Stimulated activated CD4-positive, alpha-beta T cell treated with anti-CD3 and anti-CD28 coated beads, TNF-alpha, amount 100 ng/mL, for 4 hours (primary cell): Measurements from ENCODE around the gene TPCN2.

Source experiments
- DNase-seq, 3 experiments: peaks; one replicate each; pipeline ENCODE4 v3.0.0-alpha.2; 2020; ENCODE audit warnings: low read depth in 3 of 3

TPCN2 gene

GRCh38 chr11:69094915-69095290, 46.2 kb downstream of the TPCN2 start:
- DNase-seq: no peak

DNA sequence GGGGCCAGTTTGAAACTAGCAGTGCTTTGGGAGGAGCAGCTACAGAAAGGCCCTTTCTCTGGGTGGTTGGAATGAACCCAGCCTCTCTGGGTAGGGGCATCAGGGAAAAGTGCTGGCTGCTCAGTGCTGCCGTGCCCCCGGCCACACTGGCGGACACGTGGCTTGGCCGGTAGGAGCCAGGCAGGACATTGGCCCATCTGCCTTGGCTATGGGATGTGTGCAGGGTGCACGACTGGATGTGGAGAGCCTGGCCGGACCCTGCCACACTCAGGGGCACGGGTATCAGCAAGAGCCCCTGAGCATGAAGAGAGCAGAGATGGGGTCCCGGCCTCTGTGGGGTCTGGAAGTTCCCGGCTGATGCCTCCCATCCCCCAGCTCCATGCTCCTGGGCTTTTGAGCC, 46.6 kb downstream of the TPCN2 start:
- no peak for DNase-seq

- no peak for DNase-seq
Measured at GRCh38 chr11:69096473-69096872, 47.7 kb downstream of the TPCN2 start.

- no peak for DNase-seq
Measured at GRCh38 chr11:69097263-69097662, 48.5 kb downstream of the TPCN2 start.

- DNase-seq: no peak
Measured at GRCh38 chr11:69099180-69099579, 50.4 kb downstream of the TPCN2 start.

DNA sequence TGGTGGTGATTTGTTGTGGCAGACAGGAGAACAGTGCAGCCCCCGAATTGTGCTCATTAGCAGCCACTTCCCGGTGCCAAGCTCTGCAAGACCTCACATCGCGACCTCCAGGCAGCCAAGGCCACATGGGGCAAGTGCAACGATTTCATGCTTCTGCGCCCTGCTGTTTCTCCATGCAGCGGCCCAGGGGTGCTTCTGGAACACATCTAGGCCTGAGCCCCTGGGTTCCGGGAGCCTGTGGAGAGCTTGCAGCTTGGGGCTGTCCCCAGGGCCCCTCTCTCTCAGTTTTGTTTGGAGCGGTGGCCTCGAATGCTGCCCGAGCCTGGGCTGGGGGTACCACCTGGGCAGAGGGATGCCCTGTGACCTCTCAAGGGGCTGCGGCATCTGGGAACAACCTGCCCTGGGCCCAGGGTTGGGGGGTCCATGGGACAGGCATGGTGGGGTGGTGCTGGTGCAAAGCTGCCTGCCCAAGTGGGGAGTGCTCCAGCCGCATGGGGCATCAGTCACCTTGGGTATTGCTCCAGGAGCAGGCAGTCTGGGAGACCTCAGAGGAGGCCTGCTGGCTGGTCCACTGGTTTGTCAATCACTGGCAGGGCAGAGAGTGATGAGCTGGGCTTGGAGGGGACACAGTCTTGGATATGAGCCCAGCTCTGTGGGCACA, 51.9 kb downstream of the TPCN2 start:
- DNase-seq: no peak

- DNase-seq: peak; percentile 63 to 67 (median 67)
Measured at GRCh38 chr11:69101115-69101791, 52.5 kb downstream of the TPCN2 start.

DNA sequence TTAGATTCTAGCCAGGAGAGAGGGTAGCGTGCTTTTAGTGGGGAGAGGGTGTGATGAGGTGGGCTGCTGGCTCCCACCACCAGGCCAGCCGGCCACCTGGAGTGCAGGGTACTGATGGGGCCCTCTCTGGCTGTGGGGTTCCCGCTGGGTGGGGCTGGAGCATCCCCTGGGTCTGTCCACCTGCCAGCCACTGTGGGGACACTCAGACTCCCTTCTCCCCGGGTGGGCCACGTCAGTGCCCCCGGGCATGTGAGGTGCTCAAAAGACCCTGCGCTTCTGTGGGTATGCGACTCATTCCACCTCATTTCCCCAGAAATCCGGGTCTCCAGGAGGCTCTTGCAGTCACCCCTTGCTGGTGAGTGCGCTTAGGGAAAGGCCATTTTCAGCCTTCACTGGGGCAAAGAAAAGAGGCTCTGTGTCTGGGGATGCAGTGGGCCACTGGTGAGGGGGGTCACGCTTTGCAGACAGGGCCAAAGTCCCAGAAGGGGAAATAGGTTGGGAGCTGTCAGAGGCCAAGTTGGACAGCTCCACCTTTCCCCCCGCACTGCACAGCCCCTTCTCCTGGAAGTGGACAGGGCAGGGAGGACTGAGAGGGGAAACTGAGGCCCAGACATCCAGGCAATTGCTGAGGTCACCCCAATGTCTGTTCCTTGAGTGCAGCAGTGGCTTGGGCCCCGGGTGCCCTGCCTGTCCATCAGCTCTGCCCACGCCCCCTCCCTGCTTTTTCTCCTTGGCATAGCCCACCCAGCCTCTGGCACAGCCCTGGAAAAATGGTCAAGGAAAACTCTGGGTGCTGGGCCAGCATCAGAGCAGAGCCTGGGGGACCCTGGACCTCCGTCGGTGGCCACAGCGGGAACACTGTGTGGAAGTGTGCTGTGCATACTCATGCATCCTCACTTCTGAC, 53.3 kb downstream of the TPCN2 start:
- DNase-seq: no peak

DNA sequence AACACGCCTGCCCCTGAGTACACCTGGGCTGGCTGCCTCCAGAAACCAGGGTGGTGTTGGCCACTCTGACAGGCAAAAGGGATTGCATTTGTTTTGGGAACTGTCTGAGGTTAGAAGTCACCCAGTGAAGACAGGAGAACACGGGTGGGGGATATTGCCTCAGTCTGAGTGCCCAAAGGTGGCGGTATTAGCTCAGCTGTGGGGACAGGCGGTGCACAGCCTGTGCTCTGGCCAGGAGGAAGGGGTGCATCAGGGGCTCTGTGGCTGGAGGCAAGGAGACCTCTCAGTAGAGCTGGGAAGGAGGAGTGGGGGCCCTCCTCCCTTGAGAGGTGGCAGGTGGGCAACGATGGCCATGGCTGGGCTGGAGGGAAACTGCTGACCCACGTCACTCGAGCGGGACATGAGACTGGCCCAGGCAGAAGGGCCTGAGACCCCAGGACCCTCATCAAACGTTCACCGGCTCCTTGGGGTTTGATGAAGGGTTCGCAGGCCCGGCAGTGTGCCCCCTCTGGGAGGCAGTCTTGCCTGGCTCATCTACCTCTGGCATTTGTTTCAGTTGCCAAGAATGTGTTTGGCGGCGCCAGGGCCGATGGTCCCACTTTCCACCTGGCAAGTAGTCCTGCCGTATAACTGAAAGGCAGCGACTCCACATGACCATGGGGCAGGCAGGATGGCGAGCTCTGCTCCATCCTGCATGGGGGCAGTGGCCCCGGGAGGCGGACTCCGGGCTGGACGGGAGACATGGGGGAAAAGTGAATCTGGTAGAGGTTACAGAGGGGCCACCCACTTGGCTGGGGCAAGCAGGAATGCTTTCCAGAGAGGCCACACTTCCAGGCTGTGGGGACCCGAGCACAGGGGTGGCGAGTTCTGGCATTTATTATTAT, 54.2 kb downstream of the TPCN2 start:
- DNase-seq: no peak

DNA sequence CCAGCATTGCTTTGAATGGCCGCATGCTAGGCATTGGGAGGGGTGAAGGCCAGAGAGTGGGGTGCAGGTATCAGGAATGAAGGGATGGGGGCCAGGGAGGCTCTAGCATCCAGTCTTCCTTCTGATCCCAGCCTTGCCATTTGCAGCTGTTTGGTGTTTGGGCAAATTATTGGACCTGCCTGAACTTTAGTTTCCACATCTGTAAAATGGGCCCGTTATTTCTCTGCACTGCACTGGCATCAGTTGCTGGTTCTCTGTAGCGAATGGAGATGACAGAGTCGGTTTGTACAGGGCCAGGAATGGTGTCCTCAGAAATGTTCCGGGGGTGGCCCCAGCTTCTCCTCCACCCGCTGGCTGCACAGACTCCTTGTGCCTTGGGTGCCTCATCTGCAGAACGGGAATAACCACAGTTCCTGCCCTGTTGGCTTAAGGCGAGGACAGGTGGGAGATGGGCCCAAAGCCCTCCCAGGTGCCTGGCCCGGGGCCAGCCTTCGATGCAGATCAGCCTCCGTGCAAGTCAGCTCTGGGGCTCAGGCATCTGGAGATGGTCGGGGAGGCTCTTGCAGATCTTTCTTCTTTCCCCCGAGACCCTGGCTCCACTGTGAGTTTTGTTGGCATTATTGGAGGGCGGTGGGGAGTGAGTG, 55.6 kb downstream of the TPCN2 start:
- no peak for DNase-seq

DNA sequence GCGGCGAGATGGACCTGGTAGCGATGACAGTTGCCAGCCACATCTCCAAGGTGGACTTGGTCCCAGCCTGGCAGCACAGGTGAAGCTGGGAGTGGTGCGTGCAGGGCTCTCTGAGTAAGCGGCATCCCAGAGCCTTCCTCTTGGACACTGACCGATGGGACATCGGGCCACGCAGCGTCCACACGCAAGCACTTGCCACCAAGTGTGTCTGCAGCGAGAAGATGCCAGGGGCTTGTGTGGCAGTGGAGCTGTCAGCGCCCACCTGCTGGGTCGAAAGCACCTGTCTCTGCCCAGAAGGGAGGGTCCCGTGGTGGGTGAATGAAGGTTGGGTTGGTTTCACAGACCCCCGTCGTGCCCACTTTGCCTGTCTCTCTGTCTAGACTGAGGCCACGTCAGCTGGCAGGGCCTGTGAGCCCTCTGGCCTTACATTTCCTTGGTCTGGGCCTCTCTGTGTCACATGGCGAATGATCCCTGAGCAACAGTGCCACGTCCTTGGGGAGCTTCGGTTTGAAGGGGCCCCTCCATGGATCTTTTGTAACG, 56.2 kb downstream of the TPCN2 start:
- DNase-seq: no peak

DNA sequence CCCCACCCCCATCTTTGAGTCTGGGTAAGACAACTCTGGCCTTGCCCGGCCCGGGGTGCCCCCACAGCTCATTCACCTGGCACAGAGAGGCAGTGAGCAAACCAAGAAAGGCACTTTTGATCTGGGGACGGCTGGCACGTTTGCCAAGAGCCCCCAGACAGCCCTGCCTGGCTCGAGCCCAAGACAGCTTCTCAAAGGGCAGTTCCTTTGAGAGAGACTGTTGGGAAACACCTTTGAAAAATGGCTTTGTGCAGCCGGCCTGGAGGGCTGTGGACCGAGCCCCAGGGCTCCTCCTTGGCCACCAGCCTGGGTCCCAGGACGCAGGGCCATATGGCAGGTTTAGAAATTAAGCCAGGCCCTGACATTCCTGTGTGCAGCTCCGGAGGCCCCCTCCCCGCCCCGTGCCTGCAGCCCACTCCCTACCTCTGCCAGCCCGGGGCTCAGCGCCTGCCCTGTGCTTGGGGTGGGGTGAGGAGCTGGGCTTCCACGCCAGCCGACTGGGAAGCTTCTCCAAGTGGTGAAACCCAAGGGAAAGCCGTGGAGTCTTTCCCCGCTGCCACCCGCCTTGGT, 56.8 kb downstream of the TPCN2 start:
- DNase-seq: no peak

- no peak for DNase-seq
Measured at GRCh38 chr11:69106031-69106811, 57.5 kb downstream of the TPCN2 start.

DNA sequence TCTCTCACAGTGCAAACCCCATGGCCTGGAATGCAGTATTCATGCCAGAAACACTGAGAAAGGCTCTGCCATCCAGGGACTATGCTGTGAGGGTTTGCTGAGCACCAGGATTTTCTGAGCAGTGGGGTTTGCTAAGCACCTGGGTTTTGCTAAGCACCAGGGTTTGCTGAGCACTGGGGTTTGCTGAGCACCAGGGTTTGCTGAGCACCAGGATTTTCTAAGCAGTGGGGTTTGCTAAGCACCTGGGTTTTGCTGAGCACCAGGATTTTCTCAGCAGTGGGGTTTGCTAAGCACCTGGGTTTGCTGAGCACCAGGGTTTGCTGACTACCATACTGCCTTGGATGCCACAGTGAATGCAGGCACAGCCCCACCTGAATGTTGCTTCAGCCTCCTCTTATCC, 58.7 kb downstream of the TPCN2 start:
- DNase-seq: no peak

DNA sequence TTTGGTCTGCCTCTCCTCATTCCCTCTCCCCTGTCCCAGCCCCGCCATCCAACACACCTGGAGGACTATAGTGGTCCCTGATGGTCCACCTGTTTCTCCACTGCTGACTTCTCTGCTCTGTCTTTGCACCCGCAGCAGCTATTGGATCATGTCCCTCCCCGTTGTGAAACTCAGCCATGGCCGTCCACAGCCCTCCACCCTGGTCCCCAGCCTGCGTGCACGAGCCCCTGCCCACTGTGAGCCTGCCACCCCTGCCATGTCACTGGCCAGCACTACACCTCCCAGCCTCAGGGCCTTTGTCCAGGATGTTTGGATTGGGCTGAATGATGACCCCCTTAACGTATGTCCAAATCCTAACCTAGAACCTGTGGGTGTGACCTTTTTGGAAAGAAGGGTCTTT, 59.3 kb downstream of the TPCN2 start:
- DNase-seq: no peak

- no peak for DNase-seq
Measured at GRCh38 chr11:69108559-69108958, 59.8 kb downstream of the TPCN2 start.

DNA sequence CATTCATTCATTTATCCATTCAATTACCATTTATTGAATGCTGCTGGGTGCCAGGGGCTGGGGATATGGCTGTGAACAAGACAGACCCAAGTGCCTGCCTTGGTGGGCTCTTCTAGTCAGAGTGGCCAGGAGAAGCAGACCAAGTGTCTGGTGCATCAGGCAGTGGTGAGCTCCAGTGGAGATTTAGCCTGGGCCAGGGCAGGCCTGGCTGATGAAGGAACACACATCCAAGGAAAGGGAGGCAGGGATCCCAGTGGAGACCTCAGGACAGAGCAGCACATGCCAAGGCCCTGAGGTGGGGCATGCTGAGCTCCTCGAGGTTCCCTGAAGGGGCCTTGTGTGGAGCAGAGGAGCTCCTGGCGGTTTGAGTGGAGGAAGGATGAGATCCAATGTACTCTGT, 60.4 kb downstream of the TPCN2 start:
- no peak for DNase-seq

DNA sequence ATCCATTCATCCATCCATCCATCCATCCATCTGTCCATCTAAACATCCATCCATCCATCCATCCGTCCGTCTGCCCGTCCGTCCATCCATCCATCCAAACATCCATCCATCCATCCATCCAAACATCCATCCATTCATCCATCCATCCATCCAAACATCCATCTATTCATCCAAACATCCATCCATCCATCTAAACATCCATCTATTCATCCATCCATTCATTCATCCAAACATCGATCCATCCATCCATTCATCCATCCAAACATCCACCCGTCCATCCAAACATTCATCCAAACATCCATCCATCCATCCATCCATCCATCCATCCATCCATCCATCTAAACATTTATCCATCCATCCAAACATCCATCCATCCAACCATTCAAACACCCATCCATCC, 61.7 kb downstream of the TPCN2 start:
- no peak for DNase-seq

GRCh38 chr11:69111624-69112542, 63.2 kb downstream of the TPCN2 start:
- DNase-seq: no peak
